ENCODE measurements around the gene MLF1. TPM values are rescaled to one million over a fixed set of nuclear protein-coding genes. Genes with fewer than 3 reads are reported as not detected.

Gene MLF1
- total RNA-seq, 1 donor from 2014 or later = 59.8 TPM

Other genes with a start within 250 kb of the MLF1 start
- gene GFM1, start 73.3 kb downstream of the MLF1 start, total RNA-seq (ENCODE audit: unreplicated experiment) = 71.2 TPM
- gene LXN, start 101.5 kb downstream of the MLF1 start, total RNA-seq (ENCODE audit: unreplicated experiment) = 70.6 TPM
- not detected for gene RARRES1, start 161.3 kb downstream of the MLF1 start, total RNA-seq (ENCODE audit: unreplicated experiment)
- gene MFSD1, start 230.9 kb downstream of the MLF1 start, total RNA-seq (ENCODE audit: unreplicated experiment) = 24.8 TPM